ENCODE data around the gene LCN10. TPM values are rescaled to one million over a fixed set of nuclear protein-coding genes. Genes with fewer than 3 reads are reported as not detected.

LCN10 gene
- total and polyA plus RNA-seq, 2 of the 13 experiments (the other 11 are each of a cell fraction or from before 2014, with no cell fraction given): 0.53 to 0.61 TPM

- Histone ChIP-seq H3K79me2 (ENCODE audit: insufficient read depth, low read length) (no peaks in the 10 kb centered on the region), H3K4me1 (ENCODE audit: insufficient read depth, low read length) (peaks cover 37% of the 10 kb centered on the region), H3K9ac (ENCODE audit: insufficient read depth, low read depth, low read length) (no peak overlapping the region), H3K27ac (ENCODE audit: extremely low read length, insufficient read depth, low read length) (no peak overlapping the region), H3K9me3 (ENCODE audit: low read length) (no peaks in the 10 kb centered on the region), H2AFZ (ENCODE audit: low read length) (no peak overlapping the region), H4K20me1 (ENCODE audit: insufficient read depth, low read length) (no peaks in the 10 kb centered on the region), H3K4me3 (replicated peaks in 1 of 3; ENCODE audit: insufficient read depth in 1 of 3, low read depth in 2 of 3, low read length in 3 of 3) (no peak overlapping the region), H3K36me3 (replicated peaks in 1 of 2; ENCODE audit: control insufficient read depth in 1 of 2, insufficient read depth in 2 of 2, low read length in 2 of 2) (no peaks in the 10 kb centered on the region), H3K27me3 (ENCODE audit: control insufficient read depth in 1 of 2, insufficient read depth in 2 of 2, low read length in 2 of 2) (peaks cover 7 to 37% of the 10 kb centered on the region in 2 experiments; a peak in 3 of 5 replicates), H3K4me2 (ENCODE audit: low read depth, low read length) (no peak overlapping the region)
- CTCF ChIA-PET (ENCODE audit: low intra/inter-chr PET ratio, low total read pairs): no interaction called here
- TF ChIP-seq, protein P1, sequence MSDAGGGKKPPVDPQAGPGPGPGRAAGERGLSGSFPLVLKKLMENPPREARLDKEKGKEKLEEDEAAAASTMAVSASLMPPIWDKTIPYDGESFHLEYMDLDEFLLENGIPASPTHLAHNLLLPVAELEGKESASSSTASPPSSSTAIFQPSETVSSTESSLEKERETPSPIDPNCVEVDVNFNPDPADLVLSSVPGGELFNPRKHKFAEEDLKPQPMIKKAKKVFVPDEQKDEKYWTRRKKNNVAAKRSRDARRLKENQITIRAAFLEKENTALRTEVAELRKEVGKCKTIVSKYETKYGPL (CRISPR knock-in tag; IDR thresholded peaks at IDR 0.05): no peak
- TF ChIP-seq, protein P2, sequence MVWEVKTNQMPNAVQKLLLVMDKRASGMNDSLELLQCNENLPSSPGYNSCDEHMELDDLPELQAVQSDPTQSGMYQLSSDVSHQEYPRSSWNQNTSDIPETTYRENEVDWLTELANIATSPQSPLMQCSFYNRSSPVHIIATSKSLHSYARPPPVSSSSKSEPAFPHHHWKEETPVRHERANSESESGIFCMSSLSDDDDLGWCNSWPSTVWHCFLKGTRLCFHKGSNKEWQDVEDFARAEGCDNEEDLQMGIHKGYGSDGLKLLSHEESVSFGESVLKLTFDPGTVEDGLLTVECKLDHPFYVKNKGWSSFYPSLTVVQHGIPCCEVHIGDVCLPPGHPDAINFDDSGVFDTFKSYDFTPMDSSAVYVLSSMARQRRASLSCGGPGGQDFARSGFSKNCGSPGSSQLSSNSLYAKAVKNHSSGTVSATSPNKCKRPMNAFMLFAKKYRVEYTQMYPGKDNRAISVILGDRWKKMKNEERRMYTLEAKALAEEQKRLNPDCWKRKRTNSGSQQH (CRISPR knock-in tag; IDR thresholded peaks at IDR 0.05; ENCODE audit: low read depth): no peak
- TF ChIP-seq PHF20 (CRISPR knock-in tag; IDR thresholded peaks at IDR 0.05) (no peak), POGZ (CRISPR knock-in tag; IDR thresholded peaks at IDR 0.05) (no peak), HDAC1 (CRISPR knock-in tag; IDR thresholded peaks at IDR 0.05) (no peak), CBFB (CRISPR knock-in tag; IDR thresholded peaks at IDR 0.05) (no peak), ZNF234 (CRISPR knock-in tag; conservative IDR thresholded peaks at IDR 0.05) (no peak), ZNF792 (CRISPR knock-in tag; IDR thresholded peaks at IDR 0.05) (no peak), REL (CRISPR knock-in tag; conservative IDR thresholded peaks at IDR 0.05) (no peak), ZNF761 (CRISPR knock-in tag; conservative IDR thresholded peaks at IDR 0.05) (no peak), FIP1L1 (IDR thresholded peaks at IDR 0.05; ENCODE audit: borderline replicate concordance, insufficient read depth, low read depth, low read length) (no peak), TOPORS (CRISPR knock-in tag; IDR thresholded peaks at IDR 0.05) (no peak), ATAD3A (CRISPR knock-in tag; IDR thresholded peaks at IDR 0.05) (no peak)
- TF ChIP-seq, protein P3, sequence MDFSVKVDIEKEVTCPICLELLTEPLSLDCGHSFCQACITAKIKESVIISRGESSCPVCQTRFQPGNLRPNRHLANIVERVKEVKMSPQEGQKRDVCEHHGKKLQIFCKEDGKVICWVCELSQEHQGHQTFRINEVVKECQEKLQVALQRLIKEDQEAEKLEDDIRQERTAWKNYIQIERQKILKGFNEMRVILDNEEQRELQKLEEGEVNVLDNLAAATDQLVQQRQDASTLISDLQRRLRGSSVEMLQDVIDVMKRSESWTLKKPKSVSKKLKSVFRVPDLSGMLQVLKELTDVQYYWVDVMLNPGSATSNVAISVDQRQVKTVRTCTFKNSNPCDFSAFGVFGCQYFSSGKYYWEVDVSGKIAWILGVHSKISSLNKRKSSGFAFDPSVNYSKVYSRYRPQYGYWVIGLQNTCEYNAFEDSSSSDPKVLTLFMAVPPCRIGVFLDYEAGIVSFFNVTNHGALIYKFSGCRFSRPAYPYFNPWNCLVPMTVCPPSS (IDR thresholded peaks at IDR 0.05): no peak
- TF ChIP-seq, protein P4, sequence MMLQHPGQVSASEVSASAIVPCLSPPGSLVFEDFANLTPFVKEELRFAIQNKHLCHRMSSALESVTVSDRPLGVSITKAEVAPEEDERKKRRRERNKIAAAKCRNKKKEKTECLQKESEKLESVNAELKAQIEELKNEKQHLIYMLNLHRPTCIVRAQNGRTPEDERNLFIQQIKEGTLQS (CRISPR knock-in tag; IDR thresholded peaks at IDR 0.05): no peak
- TF ChIP-seq, protein P5, sequence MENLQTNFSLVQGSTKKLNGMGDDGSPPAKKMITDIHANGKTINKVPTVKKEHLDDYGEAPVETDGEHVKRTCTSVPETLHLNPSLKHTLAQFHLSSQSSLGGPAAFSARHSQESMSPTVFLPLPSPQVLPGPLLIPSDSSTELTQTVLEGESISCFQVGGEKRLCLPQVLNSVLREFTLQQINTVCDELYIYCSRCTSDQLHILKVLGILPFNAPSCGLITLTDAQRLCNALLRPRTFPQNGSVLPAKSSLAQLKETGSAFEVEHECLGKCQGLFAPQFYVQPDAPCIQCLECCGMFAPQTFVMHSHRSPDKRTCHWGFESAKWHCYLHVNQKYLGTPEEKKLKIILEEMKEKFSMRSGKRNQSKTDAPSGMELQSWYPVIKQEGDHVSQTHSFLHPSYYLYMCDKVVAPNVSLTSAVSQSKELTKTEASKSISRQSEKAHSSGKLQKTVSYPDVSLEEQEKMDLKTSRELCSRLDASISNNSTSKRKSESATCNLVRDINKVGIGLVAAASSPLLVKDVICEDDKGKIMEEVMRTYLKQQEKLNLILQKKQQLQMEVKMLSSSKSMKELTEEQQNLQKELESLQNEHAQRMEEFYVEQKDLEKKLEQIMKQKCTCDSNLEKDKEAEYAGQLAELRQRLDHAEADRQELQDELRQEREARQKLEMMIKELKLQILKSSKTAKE (CRISPR knock-in tag; IDR thresholded peaks at IDR 0.05; ENCODE audit: borderline replicate concordance): no peak
- in situ Hi-C loops (cut with HindIII; ENCODE audit: extremely low pct_ligation_motif_present, low pct_unique_long_range_greater_than_20kb): no loop called here
- DNase-seq (ENCODE audit: low spot score): no peak
- WGBS (ENCODE audit: low lambda C conversion rate): 49% methylated on average over 8 of the region's 20 CpGs
- POLR2A ChIA-PET: interaction anchor here (1.4 to 1.5 kb wide), 2 partner anchors 20 to 28 kb away, joined by 3 read pairs; no protein-coding TSS in a partner anchor
- intact Hi-C loops (cut with micrococcal nuclease; ENCODE audit: unreplicated experiment): loop anchor here (1.0 kb wide), 1 partner anchor 27 kb away; no protein-coding TSS in a partner anchor
- no TSS peak for BruUV-seq (replicated peaks)
- FAIRE-seq: no peak
- no peak for ATAC-seq
These were observed 15.0 kb upstream of the LCN10 start for GRCh38 chr9:136757751-136758140.
